EL (cell line): ENCODE data around the gene PTPN3.

Experiments
- DNase-seq: peaks from one replicate; pipeline ENCODE4 v3.0.0-alpha.2; 2016

PTPN3 gene

GRCh38 chr9:109421026-109421970 is 76.8 kb downstream of the PTPN3 start:
- no peak for DNase-seq

- DNase-seq: no peak
These were observed 78.6 kb downstream of the PTPN3 start for GRCh38 chr9:109419531-109419930.

GRCh38 chr9:109418827-109419226 is 79.3 kb downstream of the PTPN3 start:
- DNase-seq: no peak

- DNase-seq: no peak
These were observed 80.2 kb downstream of the PTPN3 start for GRCh38 chr9:109417585-109418544.

- DNase-seq: no peak
These were observed 81.1 kb downstream of the PTPN3 start for GRCh38 chr9:109417054-109417453.

- no peak for DNase-seq
These were observed 81.9 kb downstream of the PTPN3 start for GRCh38 chr9:109416135-109416706.

GRCh38 chr9:109414125-109414785 is 83.9 kb downstream of the PTPN3 start:
- DNase-seq: no peak

- peak; percentile 37 for DNase-seq
These were observed 86.2 kb downstream of the PTPN3 start for GRCh38 chr9:109411798-109412352.

- DNase-seq: no peak
These were observed 86.9 kb downstream of the PTPN3 start for GRCh38 chr9:109411069-109411761.

- no peak for DNase-seq
These were observed 88.2 kb downstream of the PTPN3 start for GRCh38 chr9:109409773-109410397.

- DNase-seq: no peak
These were observed 89.2 kb downstream of the PTPN3 start for GRCh38 chr9:109408759-109409462.

GRCh38 chr9:109403766-109404320 is 94.3 kb downstream of the PTPN3 start:
- no peak for DNase-seq

GRCh38 chr9:109403116-109403515 is 95.0 kb downstream of the PTPN3 start:
- peak; percentile 26 for DNase-seq

- DNase-seq: no peak
These were observed 96.2 kb downstream of the PTPN3 start for GRCh38 chr9:109401990-109402318.

GRCh38 chr9:109401169-109401989 is 96.7 kb downstream of the PTPN3 start:
- peak; percentile 54 for DNase-seq

GRCh38 chr9:109399258-109399767 is 98.8 kb downstream of the PTPN3 start:
- DNase-seq: no peak

- DNase-seq: no peak
These were observed 106.9 kb downstream of the PTPN3 start for GRCh38 chr9:109391176-109391575.

GRCh38 chr9:109387856-109388255 is 110.3 kb downstream of the PTPN3 start:
- DNase-seq: no peak

GRCh38 chr9:109387206-109387605 is 110.9 kb downstream of the PTPN3 start:
- DNase-seq: no peak
